Retina (tissue), 1 donor: Measurements from ENCODE around the gene MAMDC2.

Experiments
- DNase-seq: peaks from one replicate; pipeline ENCODE4 v3.0.0-alpha.2; 2016

The MAMDC2 gene

DNA sequence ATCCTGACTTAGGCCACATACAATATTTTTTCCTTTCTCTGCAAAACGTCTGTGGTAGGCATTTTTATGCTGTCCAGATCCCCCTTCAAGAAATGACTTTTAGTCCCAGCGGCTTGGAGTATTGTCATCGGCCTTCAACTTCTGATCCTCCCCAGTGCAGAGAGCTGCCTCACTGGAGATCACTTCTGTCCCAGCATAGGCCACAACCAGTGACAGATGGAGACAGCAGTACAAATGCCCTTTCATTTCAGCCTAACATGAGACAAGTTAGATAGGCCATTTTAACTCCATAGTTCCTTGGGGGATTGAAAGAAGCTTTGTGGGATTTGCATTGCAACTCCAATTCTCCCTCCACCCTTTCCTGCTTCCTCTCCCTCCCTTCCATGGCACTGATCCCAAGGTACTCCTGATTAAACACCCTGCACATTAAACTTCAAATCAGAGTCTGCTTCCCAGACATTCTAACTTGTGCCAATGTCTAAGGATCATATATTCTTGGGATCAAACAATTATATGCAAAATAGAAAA, 3.2 kb upstream of the MAMDC2 start:
- no peak for DNase-seq

DNA sequence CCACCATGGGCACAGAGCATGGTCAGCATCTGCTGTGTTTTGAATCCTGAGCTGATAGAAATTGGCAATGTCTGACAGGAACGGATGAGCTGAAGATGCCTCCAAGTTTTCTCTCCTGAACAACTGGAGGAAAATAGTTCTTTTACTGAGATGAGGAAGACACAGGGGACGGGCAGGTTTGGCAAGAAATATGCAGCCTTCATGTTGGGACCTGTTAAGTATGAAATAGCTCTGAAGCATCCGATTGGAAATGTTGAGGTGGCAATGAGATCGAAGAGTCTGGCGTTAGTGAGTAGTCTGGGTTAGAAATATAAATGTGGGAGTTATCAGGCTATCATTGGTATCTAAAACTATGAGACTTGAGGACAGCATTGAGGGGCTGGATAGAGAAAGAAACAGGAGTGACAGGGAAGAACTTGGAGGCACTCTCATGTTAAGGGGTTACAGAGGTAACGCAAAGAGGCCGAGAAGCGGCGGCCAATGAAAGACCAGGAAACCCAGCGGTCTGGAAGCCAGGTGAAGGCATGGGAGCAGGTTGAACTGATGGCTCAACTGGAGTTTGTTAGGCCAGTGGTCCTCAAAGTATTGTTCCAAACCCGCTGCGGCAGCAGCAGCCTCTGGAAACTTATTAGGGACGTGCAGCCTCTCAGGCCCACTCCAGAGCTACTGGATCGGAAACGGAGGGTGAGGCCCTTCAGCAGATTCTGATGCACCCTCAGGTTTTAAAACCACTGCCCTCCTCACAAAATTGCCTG, 1.0 kb upstream of the MAMDC2 start:
- DNase-seq, result peak; percentile 40

DNA sequence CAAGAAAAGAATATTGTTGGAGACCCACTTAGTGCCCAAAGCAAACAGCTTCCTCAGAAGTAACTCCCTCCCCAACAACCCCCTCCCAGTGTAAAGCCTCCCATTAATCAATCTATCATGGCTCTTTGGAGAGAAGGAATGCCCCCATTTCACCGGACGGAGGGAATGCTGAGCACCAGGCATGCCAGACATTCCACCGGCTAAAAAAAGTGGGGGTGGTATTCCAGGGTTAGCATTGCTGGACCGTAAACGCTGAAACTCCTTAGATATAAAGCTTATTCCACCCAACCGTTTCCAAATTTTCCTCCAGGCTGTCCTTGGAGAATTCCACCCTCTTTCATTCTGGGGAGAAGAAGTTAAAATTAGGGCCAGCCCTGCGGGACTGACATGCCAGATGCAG, 363 bp upstream of the MAMDC2 start:
- DNase-seq, result no peak

DNA sequence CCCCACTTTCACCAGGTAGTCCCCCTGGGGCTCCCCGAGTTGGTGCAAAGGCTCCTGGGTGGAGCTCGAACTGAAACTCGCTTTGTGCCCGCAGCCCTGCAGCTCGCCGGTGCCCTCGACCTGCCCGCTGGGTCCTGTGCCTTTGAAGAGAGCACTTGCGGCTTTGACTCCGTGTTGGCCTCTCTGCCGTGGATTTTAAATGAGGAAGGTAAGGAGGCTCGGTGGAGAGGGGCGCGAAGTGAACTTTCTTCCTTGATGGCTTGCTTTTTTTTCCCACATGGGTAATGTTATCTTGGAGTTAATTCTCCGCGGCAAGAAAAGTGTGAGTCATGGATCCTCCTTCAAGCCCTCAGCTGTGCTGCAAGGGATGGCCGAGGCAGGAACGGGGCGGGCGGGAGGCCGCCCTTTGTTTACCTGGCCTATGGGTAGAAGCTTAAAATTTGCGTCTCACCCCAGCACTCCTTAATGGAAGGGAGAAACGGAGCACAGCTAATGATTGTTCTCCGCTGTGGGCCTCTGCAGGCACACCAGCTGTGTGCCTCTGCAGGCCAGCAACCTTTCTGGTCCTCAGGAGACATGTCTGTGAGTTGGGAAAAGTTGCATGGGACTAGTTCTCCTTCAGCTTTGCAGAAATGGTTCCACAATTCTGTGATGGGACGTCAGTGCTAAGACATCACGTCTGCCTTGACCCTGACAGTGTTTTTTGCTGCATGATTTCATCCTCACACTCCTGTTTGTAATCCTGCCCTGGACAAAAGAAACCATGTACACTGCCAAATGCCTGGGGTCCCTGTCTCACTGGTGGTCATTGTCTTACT, 1.1 kb downstream of the MAMDC2 start:
- DNase-seq, result peak; percentile 62

DNA sequence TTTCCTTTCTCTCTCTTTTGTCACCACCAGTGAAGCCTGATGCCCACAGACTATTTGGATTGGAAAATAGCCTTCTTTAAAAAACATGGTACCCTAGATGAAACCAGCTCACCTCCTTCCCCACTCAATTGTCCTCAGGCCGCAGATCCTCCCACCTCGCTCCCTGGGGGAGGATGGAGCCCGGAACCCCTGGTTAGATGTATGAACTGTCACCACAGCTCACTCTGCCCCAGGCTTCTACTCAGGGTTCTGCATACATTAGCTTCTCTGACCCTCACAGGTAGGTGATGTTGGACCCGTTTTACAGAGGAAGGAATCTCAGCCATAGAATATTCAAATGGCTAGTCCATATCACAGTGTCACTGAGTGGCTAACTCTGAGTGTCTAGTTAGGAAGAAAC, 1.8 kb downstream of the MAMDC2 start:
- DNase-seq, result no peak

DNA sequence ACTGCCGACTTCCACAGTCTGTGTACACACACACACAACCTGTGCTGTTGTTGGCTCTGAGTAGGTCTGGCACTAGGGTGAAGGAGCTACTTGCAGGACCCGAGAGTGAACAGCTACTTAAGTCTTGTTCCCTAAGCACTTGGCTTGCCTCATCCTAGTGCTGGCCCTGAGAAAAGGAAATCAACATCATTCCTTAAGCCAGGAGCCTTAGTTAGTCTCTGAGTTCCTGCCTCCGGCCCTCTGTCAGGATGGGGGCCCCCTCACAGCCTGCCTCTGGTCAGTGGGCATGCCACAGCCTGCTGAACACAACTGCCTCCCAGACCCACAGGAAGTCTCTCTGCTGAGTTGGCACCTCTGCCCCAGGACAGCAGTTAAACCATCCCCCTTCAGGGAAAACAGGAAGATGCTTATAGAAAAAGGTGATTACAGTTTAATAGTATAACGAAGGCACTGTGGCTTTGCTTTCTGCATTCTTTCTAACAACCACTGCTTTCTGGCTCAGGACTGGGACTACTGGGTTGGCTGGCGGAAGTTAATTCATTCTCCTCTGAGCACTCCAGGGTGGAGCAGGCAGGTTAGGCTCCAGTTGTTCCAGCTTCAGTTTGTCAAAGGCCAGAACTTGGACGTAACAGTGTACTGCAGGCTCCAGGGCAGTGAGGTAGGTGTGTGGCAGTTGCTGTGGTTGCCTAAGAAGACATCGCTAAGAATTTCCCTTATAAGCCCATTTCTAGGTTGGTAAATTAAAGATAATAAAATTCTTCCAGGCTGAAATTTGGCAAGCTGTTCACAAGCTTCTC, 2.8 kb downstream of the MAMDC2 start:
- DNase-seq, result peak; percentile 8

DNA sequence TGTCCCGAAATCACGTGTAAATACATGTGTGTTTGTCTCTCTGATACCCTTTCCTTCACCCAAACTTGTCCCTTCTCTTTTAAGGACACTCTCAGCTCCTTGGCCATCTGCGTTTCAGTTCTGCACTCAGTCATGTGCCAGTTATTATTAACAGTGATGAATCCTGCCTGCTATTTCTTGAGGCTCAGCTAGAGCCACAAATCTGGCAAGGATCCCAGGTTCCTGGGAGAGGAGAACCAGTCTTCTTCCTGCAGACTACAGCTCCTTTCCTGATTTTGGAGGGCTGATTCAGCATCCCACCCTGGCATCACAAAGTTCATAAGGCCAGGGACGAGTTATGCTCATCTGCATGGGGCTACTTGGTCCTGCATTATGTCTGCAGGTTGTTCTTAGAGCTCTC, 5.6 kb downstream of the MAMDC2 start:
- peak; percentile 19 for DNase-seq

DNA sequence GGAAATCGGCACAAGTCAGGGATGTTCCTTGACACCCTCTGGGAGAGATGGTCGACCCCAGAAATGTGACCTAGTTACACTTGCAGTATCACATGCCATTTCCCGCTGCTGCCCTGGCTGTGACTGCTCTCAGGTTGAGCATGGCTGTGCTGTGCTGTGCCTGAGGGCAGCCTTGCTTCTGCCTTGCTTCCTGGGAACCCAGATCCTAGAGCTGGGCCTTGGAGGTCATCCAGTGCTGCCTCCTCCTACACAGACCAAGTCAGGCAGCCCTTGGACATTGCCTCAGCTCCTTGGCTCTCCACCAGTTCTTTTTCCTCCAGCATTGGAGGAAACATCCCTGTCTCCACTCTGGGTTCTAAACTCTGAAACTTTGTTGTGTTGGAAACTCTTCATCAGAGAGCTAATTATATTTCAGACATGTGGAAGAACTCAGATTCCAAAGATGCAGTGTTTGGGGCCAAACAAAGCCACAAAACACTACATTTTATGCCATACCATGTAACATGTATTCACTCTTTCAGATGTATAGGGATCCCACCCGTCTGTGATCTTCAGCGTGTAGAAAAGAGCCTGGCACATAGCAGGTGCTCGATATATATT, 6.1 kb downstream of the MAMDC2 start:
- DNase-seq, result no peak

GRCh38 chr9:70052768-70053167, 9.1 kb downstream of the MAMDC2 start:
- DNase-seq, result no peak

DNA sequence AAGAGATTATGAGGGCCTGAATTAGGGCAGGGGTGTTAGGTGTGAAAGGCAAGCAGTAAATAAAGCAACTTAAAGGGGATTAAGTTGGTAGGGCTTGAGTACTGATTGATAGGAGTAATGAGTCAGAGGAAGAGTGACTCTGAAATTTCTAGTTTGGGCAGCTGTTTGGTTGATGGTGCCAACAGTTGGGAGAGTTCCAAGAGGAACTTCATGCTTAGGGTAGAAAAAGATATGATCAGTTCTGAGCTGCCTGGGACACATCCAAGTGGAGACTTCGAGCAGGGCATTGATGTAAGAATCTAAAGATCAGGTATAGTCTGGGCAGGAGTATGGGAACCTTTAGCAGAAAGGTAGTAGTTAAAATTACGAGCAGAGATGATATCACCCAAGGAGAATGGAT, 10.2 kb downstream of the MAMDC2 start:
- no peak for DNase-seq

DNA sequence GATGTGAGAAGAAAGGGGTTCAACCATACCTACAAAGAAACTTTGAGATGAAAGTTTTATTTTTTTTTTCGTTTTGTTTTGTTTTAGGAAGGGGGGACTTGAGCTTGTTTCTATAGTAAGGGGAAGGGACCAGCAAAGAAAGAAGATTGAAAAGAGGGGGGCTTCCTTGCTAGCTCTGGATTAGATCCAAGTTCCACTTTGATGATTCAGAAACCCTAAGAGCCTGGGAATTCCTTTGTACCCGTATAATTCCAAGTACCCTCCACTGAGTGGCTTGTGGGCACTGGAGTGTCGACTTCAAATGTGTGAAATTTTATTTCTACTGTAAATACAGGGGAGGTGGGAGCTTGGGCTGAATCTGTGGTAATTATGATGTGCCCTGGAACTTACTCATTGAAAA, 10.9 kb downstream of the MAMDC2 start:
- no peak for DNase-seq

- no peak for DNase-seq
Measured at GRCh38 chr9:70055406-70056210, 12.0 kb downstream of the MAMDC2 start.

DNA sequence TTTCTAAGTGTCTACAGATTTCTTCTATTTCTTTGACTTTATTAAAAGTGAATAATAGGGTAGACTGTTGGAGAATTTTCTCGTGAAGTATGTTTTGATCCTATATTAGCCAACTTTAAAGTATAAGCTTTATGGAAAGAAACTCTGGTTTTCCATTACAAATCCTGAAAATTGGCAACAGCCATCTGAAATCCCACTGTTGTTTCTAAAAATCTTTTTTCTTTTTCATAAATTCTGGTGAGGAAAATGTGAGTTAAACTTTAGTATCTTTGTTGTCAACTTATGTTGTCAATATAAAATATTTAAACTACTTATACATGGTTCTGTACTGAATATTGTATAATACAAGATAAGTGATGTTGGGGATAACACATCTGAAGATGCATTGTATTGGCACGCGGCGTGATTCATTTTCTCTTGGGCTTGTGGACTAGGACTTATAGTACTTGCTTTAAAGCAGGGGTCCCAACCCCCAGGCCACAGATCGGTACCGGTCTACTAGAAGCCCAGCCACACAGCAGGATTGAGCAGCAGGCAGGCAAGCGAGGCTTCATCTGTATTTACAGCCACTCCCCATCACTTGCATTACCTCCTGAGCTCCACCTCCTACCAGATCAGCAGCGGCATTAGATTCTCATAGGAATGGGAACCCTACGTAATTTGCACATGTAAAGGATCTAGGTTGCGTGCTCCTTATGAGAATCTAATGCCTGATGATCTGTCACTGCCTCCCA, 12.7 kb downstream of the MAMDC2 start:
- no peak for DNase-seq

DNA sequence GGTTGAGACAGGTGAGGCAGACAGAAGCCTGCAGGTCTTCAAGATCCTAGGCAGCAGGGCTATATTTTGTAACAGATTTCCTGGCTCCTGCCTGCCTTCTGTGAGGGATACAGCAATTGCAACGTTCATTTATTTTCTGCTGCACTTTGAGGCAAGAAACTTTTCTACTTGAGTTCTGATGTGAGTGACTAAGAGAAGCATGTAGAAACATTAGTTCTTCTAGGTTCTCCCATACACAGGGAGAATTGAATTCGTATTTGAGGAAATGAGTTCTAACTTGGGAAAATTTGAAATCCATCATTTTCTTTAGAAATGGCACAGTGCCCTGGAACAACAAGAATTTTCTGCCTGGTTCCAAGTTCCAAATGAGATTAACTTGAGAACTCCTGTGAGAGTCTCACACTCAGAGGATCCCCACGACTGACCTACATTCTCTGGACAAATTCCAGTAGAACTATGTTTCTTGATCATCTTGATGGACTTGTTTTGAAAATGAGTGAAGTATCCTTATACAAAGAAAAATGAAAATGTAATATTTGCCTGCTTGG, 15.0 kb downstream of the MAMDC2 start:
- DNase-seq, result no peak

DNA sequence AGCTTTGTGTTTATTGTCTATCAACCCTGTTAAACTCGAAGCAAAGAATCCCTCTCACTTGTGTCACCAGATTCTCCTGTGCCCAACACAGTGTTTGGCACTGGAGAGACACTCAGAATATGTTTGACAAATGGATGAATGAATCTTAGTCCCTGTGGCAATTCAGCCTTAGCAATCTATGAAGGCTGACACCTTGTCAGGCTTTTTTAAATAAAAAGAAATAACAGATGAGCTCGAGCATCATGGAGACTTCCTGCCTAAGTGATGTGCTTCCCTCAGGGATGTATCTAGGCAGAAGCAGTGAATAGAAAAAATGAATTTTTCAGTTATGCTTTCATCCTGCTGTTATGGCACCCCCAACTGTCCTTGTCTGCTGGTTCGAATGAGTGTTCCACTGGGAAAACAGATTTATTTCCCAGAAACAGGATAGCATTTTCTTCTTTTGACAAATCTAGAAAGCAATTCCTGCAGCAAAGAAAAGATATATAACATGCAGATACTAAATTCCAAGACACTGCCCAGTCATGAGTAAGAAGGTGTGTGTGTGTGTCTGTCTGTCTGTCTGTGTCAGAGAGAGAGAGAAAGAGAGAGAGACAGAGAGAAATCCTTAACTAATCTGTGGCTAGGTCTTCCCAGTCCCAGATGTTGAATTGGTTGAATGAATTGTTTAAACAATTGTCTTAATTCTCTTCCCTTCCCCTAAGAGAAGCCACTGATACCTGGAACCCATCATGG, 16.7 kb downstream of the MAMDC2 start:
- no peak for DNase-seq

- DNase-seq, result no peak
Measured at GRCh38 chr9:70060883-70061507, 17.3 kb downstream of the MAMDC2 start.

DNA sequence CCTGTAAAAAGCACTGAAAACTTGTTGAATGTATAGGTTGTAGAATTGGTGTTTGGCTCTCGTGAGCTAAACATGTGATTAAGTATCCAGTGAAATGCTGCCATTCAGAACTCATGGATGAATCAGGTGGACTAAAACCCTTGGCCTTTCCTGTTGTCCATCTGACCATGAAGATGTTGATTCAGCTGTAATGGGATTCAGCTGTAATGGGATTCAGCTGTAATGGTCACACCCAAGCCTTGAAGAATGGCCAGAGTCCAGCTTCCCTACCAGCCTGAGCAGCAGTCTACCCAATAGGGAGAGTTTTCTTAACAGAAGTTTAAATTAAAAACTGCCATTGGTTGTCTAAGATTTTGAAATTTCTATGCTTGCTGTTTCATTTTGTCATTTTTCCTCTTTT, 18.1 kb downstream of the MAMDC2 start:
- no peak for DNase-seq

DNA sequence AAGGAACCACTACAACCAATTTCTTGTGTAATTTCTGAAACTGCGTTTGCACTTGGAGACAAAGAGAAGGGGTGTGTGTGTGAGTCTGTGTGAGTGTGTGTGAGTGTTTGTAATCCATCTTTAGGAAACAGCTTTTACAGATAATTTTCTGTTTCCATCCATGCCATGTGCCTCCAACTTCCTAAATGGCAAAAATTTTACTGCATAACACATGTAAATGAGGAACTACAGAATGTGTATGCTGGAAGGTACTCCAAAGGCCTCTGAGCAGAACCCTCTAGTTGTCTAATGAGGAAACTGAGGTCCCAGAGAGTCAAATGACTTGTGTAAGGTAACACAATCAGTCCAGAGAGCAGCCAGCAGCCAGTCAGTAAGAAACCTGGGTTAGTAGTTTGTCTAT, 20.8 kb downstream of the MAMDC2 start:
- no peak for DNase-seq

DNA sequence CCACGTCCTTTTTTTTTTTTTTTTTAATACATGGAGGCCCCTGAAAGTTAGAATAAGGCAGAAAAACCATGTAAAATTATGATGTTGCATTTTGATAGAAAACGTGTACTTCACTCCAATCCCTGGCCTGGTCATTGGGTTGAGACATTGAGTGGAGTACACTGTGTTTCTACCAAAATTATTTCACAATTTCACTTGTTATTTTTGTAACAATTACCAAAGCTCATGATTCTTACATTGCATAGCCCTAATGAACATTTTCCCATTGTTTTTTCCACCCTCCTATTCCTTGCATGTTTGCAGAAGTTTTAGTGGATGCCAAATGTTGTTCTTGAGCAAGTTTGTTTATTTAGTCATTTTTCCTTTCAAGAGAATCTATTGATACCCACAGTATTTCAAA, 21.9 kb downstream of the MAMDC2 start:
- DNase-seq, result no peak

DNA sequence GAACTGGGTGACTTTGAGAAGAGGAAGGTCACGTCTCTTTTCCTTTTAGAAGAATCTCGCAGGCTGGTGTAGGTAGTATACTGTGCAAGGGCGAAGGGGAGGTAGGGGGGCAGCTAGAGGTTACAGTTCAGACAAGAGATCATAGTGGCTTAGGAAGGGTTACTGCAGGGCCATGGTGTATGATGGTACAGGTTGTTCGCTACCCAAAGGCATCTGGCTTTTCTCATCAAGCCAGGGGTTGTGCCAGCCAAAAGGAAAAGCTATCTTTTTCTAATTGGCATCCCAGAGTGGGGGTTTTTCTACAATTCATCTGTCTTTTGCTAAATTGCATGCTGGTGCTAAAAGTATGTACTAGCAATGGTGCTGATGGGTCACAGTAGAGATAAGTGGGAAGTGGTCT, 22.8 kb downstream of the MAMDC2 start:
- no peak for DNase-seq
